SK-N-SH (cell line): ENCODE data around the gene IPCEF1.

Experiments used
- EP300 ChIP-seq, 2 experiments: IDR thresholded peaks; 2 replicates each; pipeline versions ENCODE4 v1.4.0 to v1.6.1; 2012; ENCODE audit warnings: borderline replicate concordance in 1 of 2, low read depth in 1 of 2, low read length in 1 of 2
- EZH2phosphoT487 ChIP-seq: fragments of 200-600 bp; sonication (generic); IDR thresholded peaks from 2 replicates; pipeline ENCODE4 v1.6.1; 2017; ENCODE audit warnings: low read depth, mixed run types, mild to moderate bottlenecking, antibody characterized with exemption, moderate library complexity, borderline replicate concordance
- TF ChIP-seq, protein P1 (sequence below): fragments of 200-600 bp; sonication (generic); IDR thresholded peaks from 2 replicates; pipeline ENCODE4 v1.6.1; 2017; ENCODE audit warnings: antibody characterized with exemption, mild to moderate bottlenecking, moderate library complexity
- TF ChIP-seq, protein P2 (sequence below): IDR thresholded peaks from 2 replicates; pipeline ENCODE4 v1.4.0; 2012; ENCODE audit warnings: low read depth, borderline replicate concordance

DNA sequence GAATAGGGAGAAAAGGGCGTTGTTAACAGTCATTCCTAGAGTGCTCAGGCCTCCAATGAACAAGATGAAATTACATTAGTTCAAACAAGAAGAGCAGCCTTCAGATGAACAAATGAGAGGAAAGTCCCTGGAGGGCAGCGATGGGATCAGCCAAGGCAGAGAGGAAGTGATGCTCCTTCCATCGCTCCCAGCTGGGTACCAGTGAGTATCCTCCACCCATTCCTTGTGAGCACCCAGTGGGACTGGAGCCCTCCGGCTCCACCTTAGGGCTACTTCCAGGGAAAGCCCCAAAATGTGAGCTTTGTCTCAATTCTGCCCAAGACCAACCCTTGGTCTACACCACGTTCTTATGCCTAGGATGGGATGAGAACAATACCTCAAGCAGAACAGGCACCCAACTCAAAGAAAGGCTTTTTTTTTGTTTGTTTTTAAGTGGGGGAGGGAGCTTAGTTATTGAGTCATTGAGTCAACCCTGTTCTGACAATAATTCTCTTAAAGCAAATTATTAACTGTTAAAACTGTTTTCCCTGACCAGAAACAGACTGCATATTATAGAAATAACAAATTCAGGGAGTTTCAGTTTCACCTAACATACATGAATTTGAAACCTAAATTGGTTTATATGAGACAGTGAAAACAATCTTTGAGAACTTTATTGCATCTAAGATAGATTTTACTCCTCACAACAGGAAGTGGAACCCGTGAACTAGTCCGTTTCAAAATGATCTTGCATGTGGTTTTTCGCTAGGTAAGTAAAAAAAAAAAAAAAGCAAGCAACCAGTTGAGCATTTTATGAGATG is 106.9 kb downstream of the IPCEF1 start:
- TF ChIP-seq, protein P1, sequence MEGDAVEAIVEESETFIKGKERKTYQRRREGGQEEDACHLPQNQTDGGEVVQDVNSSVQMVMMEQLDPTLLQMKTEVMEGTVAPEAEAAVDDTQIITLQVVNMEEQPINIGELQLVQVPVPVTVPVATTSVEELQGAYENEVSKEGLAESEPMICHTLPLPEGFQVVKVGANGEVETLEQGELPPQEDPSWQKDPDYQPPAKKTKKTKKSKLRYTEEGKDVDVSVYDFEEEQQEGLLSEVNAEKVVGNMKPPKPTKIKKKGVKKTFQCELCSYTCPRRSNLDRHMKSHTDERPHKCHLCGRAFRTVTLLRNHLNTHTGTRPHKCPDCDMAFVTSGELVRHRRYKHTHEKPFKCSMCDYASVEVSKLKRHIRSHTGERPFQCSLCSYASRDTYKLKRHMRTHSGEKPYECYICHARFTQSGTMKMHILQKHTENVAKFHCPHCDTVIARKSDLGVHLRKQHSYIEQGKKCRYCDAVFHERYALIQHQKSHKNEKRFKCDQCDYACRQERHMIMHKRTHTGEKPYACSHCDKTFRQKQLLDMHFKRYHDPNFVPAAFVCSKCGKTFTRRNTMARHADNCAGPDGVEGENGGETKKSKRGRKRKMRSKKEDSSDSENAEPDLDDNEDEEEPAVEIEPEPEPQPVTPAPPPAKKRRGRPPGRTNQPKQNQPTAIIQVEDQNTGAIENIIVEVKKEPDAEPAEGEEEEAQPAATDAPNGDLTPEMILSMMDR, result no peak
- TF ChIP-seq, protein P2, sequence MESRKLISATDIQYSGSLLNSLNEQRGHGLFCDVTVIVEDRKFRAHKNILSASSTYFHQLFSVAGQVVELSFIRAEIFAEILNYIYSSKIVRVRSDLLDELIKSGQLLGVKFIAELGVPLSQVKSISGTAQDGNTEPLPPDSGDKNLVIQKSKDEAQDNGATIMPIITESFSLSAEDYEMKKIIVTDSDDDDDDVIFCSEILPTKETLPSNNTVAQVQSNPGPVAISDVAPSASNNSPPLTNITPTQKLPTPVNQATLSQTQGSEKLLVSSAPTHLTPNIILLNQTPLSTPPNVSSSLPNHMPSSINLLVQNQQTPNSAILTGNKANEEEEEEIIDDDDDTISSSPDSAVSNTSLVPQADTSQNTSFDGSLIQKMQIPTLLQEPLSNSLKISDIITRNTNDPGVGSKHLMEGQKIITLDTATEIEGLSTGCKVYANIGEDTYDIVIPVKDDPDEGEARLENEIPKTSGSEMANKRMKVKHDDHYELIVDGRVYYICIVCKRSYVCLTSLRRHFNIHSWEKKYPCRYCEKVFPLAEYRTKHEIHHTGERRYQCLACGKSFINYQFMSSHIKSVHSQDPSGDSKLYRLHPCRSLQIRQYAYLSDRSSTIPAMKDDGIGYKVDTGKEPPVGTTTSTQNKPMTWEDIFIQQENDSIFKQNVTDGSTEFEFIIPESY, result no peak
- no peak for TF ChIP-seq EP300 (IDR thresholded peaks at IDR 0.05; ENCODE audit: borderline replicate concordance in 1 of 2, low read depth in 1 of 2, low read length in 1 of 2)
- no peak for TF ChIP-seq EZH2phosphoT487
